NB4 (cell line): ENCODE data around the gene C2orf49.

Experiments
- DNase-seq: peaks from one replicate; pipeline ENCODE4 v3.0.0; 2010; ENCODE audit warnings: low read depth
- H3K4me3 ChIP-seq: one replicate; pipeline ENCODE4 v1.5.1; 2011; ENCODE audit warnings: mild to moderate bottlenecking, low read depth, low read length, moderate library complexity
- MYC ChIP-seq: IDR thresholded peaks from 2 replicates; pipeline ENCODE4 v1.6.1; 2011; ENCODE audit warnings: low read depth, low read length
- POLR2A ChIP-seq: IDR thresholded peaks from 2 replicates; pipeline ENCODE4 v1.6.1; 2011; ENCODE audit warnings: mild to moderate bottlenecking; ENCODE audit not compliant: insufficient read length; ENCODE audit errors: extremely low read depth
- TF ChIP-seq, protein P1 (sequence below): IDR thresholded peaks from one replicate; pipeline ENCODE4 v1.5.1; 2012; ENCODE audit warnings: low read depth, low read length
- TF ChIP-seq, protein P2 (sequence below): IDR thresholded peaks from 2 replicates; pipeline ENCODE4 v1.6.1; 2011; ENCODE audit warnings: low read depth, low read length

Gene C2orf49

DNA sequence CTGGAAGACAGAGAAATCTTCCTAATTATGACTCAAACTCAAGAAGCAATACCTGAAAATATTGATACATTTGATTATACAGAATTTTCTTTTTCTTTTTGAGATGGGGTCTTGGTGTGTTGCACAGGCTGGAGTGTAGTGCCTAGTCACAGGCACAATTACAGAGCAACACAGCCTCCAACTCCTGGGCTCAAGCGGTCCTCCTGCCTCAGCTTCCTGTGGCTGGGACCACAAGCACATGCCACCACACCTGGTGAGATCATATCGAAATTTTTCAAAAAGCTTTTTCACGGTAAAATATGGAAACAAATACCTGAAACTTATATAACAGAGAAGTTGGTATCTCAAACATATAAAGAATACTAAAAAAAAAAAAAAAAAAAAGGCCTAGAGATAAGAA, 35.7 kb upstream of the C2orf49 start:
- H3K4me3 ChIP-seq = no peak overlapping the region
- no peak for DNase-seq
- no peak for TF ChIP-seq POLR2A
- TF ChIP-seq, protein P1, sequence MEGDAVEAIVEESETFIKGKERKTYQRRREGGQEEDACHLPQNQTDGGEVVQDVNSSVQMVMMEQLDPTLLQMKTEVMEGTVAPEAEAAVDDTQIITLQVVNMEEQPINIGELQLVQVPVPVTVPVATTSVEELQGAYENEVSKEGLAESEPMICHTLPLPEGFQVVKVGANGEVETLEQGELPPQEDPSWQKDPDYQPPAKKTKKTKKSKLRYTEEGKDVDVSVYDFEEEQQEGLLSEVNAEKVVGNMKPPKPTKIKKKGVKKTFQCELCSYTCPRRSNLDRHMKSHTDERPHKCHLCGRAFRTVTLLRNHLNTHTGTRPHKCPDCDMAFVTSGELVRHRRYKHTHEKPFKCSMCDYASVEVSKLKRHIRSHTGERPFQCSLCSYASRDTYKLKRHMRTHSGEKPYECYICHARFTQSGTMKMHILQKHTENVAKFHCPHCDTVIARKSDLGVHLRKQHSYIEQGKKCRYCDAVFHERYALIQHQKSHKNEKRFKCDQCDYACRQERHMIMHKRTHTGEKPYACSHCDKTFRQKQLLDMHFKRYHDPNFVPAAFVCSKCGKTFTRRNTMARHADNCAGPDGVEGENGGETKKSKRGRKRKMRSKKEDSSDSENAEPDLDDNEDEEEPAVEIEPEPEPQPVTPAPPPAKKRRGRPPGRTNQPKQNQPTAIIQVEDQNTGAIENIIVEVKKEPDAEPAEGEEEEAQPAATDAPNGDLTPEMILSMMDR = no peak
- TF ChIP-seq MYC = no peak
- TF ChIP-seq, protein P2, sequence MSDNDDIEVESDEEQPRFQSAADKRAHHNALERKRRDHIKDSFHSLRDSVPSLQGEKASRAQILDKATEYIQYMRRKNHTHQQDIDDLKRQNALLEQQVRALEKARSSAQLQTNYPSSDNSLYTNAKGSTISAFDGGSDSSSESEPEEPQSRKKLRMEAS = no peak

DNA sequence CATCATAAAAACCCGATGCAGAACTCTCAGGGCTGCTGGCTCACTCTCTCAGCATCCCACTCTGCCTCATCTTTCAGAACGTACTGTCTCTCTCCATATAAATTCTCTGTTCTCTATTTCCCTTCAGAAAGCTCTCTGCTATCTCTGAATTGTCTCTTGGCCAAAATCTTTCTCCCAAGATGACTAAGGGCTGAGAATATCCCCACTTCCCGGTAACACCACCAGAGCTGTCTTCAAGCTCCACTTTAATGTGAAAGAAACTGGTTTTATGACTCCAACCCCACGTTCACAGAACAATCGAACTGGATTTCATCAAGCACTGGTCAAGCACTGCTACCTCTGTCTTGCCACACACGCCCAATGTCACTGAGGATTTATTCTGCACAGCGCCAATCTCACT, 30.2 kb upstream of the C2orf49 start:
- no peak overlapping the region for H3K4me3 ChIP-seq
- TF ChIP-seq, protein P1 = no peak
- TF ChIP-seq, protein P2 = no peak
- no peak for TF ChIP-seq POLR2A
- TF ChIP-seq MYC = no peak
- DNase-seq = no peak

DNA sequence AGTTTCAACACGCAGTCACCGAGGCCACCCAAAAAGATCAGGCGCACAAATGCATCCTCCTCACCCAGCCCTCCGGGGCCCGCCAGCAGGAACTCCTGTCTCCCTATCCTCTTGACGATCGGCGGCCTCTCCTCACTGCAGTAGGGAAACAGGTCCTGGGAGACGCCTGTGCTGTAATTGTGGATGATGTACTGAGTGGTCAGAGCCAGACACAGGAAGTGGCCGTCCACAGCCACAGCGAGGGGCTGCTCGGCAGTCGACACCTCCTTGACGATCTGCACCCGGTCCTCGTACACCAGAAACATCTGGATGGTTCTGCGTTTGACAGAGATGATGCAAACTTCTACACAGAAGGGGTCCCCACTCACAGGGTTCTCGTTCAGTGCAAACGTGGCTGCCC, 29.8 kb upstream of the C2orf49 start:
- TF ChIP-seq POLR2A (no peak), MYC (no peak)
- TF ChIP-seq, protein P1 = no peak
- TF ChIP-seq, protein P2 = no peak
- no peak overlapping the region for H3K4me3 ChIP-seq
- no peak for DNase-seq

GRCh38 chr2:105307962-105308361, 29.4 kb upstream of the C2orf49 start:
- TF ChIP-seq, protein P1 = no peak
- TF ChIP-seq, protein P2 = no peak
- H3K4me3 ChIP-seq = no peak overlapping the region

GRCh38 chr2:105308382-105309146, 28.8 kb upstream of the C2orf49 start:
- H3K4me3 ChIP-seq = no peak overlapping the region
- TF ChIP-seq, protein P1 = no peak
- TF ChIP-seq MYC (no peak), POLR2A (no peak)
- TF ChIP-seq, protein P2 = no peak
- DNase-seq = no peak

More at GRCh38 chr2:105307962-105308361, 29.4 kb upstream of the C2orf49 start:
- no peak for DNase-seq
